Mesendoderm (in vitro differentiated cells): Measurements from ENCODE around the gene KCNAB1.

Experiments used
- DNase-seq: peaks from one replicate; pipeline ENCODE4 v3.0.0; 2013
- H2AK5ac ChIP-seq: 2 replicates; pipeline ENCODE4 v1.6.1; 2013; ENCODE audit warnings: low read length, inconsistent platforms
- H2BK120ac ChIP-seq: 2 replicates; pipeline ENCODE4 v1.6.1; 2013; ENCODE audit warnings: low read depth, mild to moderate bottlenecking, low read length, moderate library complexity, mixed read lengths
- H2BK15ac ChIP-seq: replicated peaks from 2 replicates; pipeline ENCODE4 v1.6.1; 2013; ENCODE audit warnings: low read depth, mild to moderate bottlenecking, moderate library complexity
- H2BK5ac ChIP-seq: 2 replicates; pipeline ENCODE4 v1.6.1; 2013; ENCODE audit warnings: low read length, inconsistent platforms
- H3K18ac ChIP-seq: 2 replicates; pipeline ENCODE4 v1.6.1; 2013; ENCODE audit warnings: mild to moderate bottlenecking, low read length, mixed read lengths
- H3K23ac ChIP-seq: one replicate; pipeline ENCODE4 v1.6.1; 2013; ENCODE audit warnings: low read length
- H3K27ac ChIP-seq: 2 replicates; pipeline ENCODE4 v1.5.1; 2013; ENCODE audit warnings: low read depth, mild to moderate bottlenecking, inconsistent platforms, low read length, moderate library complexity
- H3K27me3 ChIP-seq: 2 replicates; pipeline ENCODE4 v1.6.1; 2013; ENCODE audit warnings: low read length, control low read depth, mild to moderate bottlenecking, inconsistent platforms; ENCODE audit not compliant: insufficient read depth, poor library complexity
- H3K36me3 ChIP-seq: 2 replicates; pipeline ENCODE4 v1.6.1; 2013; ENCODE audit warnings: low read length, inconsistent platforms; ENCODE audit not compliant: control insufficient read depth, insufficient read depth
- H3K4ac ChIP-seq: one replicate; pipeline ENCODE4 v1.6.1; 2013; ENCODE audit warnings: low read depth, mild to moderate bottlenecking, low read length, moderate library complexity
- H3K4me1 ChIP-seq: 2 replicates; pipeline ENCODE4 v1.6.1; 2013; ENCODE audit warnings: low read depth, low read length, inconsistent platforms; ENCODE audit not compliant: control insufficient read depth
- H3K4me2 ChIP-seq: 2 replicates; pipeline ENCODE4 v1.6.1; 2013; ENCODE audit warnings: low read length
- H3K4me3 ChIP-seq: 2 replicates; pipeline ENCODE4 v1.5.1; 2013; ENCODE audit warnings: mild to moderate bottlenecking, low read length
- H3K56ac ChIP-seq: one replicate; pipeline ENCODE4 v1.6.1; 2013; ENCODE audit warnings: low read length
- H3K79me1 ChIP-seq: 2 replicates; pipeline ENCODE4 v1.6.1; 2013; ENCODE audit warnings: low read length, inconsistent platforms
- H3K79me2 ChIP-seq: 2 replicates; pipeline ENCODE4 v1.6.1; 2013; ENCODE audit warnings: mild to moderate bottlenecking, low read length; ENCODE audit not compliant: control insufficient read depth, insufficient read depth
- H3K9ac ChIP-seq: 2 replicates; pipeline ENCODE4 v1.6.1; 2013; ENCODE audit warnings: low read length, inconsistent platforms
- H4K5ac ChIP-seq: one replicate; pipeline ENCODE4 v1.6.1; 2013; ENCODE audit warnings: low read length
- H4K8ac ChIP-seq: one replicate; pipeline ENCODE4 v1.6.1; 2013; ENCODE audit warnings: low read depth, mild to moderate bottlenecking, control low read depth, low read length, moderate library complexity
- WGBS: extraction: QIAGEN DNeasy Blood & Tissue Kit; methylation state at CpG from one replicate; pipeline ENCODE4 v1.1.7; 2013; ENCODE audit warnings: low lambda C conversion rate, missing lambda C conversion rate; ENCODE audit not compliant: insufficient coverage; ENCODE audit errors: extremely low coverage; 5-methylcytosine and 5-hydroxymethylcytosine counted together

Gene KCNAB1

GRCh38 chr3:156341831-156342416 is 221.5 kb downstream of the KCNAB1 start:
- WGBS = no CpG with 5 or more reads among the region's 6 CpGs

GRCh38 chr3:156344215-156344614 is 223.8 kb downstream of the KCNAB1 start:
- no peaks in the 10 kb centered on the region for H3K36me3 ChIP-seq
- H3K79me1 ChIP-seq = no peaks in the 10 kb centered on the region
- no peak overlapping the region for H3K27ac ChIP-seq
- H3K27me3 ChIP-seq = no peaks in the 10 kb centered on the region
- H2BK120ac ChIP-seq = no peak overlapping the region
- H2BK15ac ChIP-seq = no peak overlapping the region
- no peak overlapping the region for H3K4ac ChIP-seq
- no peak overlapping the region for H3K4me2 ChIP-seq
- H2BK5ac ChIP-seq = no peak overlapping the region
- no peak overlapping the region for H2AK5ac ChIP-seq
- H4K8ac ChIP-seq = no peak overlapping the region
- H3K56ac ChIP-seq = no peak overlapping the region
- no peak overlapping the region for H4K5ac ChIP-seq
- H3K18ac ChIP-seq = no peak overlapping the region
- H3K4me1 ChIP-seq = no peaks in the 10 kb centered on the region
- no peak overlapping the region for H3K4me3 ChIP-seq
- no peak overlapping the region for H3K9ac ChIP-seq
- no peaks in the 10 kb centered on the region for H3K79me2 ChIP-seq
- WGBS = no CpG with 5 or more reads among the region's 7 CpGs
- no peak overlapping the region for H3K23ac ChIP-seq
- no peak for DNase-seq

More at GRCh38 chr3:156341831-156342416, 221.5 kb downstream of the KCNAB1 start:
- Histone ChIP-seq H2BK5ac (no peak overlapping the region), H2BK120ac (no peak overlapping the region), H3K36me3 (no peaks in the 10 kb centered on the region), H3K18ac (no peak overlapping the region), H3K9ac (no peak overlapping the region), H3K27me3 (no peaks in the 10 kb centered on the region), H3K27ac (no peak overlapping the region), H3K79me2 (no peaks in the 10 kb centered on the region), H2AK5ac (no peak overlapping the region), H3K79me1 (no peaks in the 10 kb centered on the region), H3K4me2 (no peak overlapping the region), H3K4me3 (no peak overlapping the region), H3K4ac (no peak overlapping the region), H3K23ac (no peak overlapping the region), H2BK15ac (no peak overlapping the region), H4K5ac (no peak overlapping the region), H3K56ac (no peak overlapping the region), H3K4me1 (no peaks in the 10 kb centered on the region), H4K8ac (no peak overlapping the region)
- DNase-seq = no peak

GRCh38 chr3:156349111-156349510 is 228.7 kb downstream of the KCNAB1 start:
- Histone ChIP-seq H2BK5ac (no peak overlapping the region), H3K36me3 (no peaks in the 10 kb centered on the region), H3K23ac (no peak overlapping the region), H3K9ac (no peak overlapping the region), H2AK5ac (no peak overlapping the region), H4K8ac (no peak overlapping the region), H2BK120ac (no peak overlapping the region), H3K56ac (no peak overlapping the region), H3K27me3 (no peaks in the 10 kb centered on the region), H3K4me2 (no peak overlapping the region), H3K4me3 (no peak overlapping the region), H3K27ac (no peak overlapping the region), H4K5ac (no peak overlapping the region), H3K4ac (no peak overlapping the region), H3K79me1 (no peaks in the 10 kb centered on the region), H3K4me1 (no peaks in the 10 kb centered on the region), H2BK15ac (no peak overlapping the region), H3K18ac (no peak overlapping the region), H3K79me2 (no peaks in the 10 kb centered on the region)
- no peak for DNase-seq

- Histone ChIP-seq H2BK15ac (no peak overlapping the region), H3K27me3 (no peaks in the 10 kb centered on the region), H3K9ac (no peak overlapping the region), H3K23ac (no peak overlapping the region), H3K4ac (no peak overlapping the region), H3K79me2 (no peaks in the 10 kb centered on the region), H3K56ac (no peak overlapping the region), H3K36me3 (no peaks in the 10 kb centered on the region), H2AK5ac (no peak overlapping the region), H3K4me2 (no peak overlapping the region), H3K79me1 (no peaks in the 10 kb centered on the region), H2BK120ac (no peak overlapping the region), H3K27ac (no peak overlapping the region), H4K5ac (no peak overlapping the region), H4K8ac (no peak overlapping the region), H3K4me1 (no peaks in the 10 kb centered on the region), H3K18ac (no peak overlapping the region), H2BK5ac (no peak overlapping the region), H3K4me3 (no peak overlapping the region)
- no peak for DNase-seq
Observed at GRCh38 chr3:156349978-156350377, 229.6 kb downstream of the KCNAB1 start.

- Histone ChIP-seq H3K79me1 (no peaks in the 10 kb centered on the region), H3K18ac (no peak overlapping the region)
- WGBS = no CpG with 5 or more reads among the region's 4 CpGs
Observed at GRCh38 chr3:156350781-156351180, 230.4 kb downstream of the KCNAB1 start.

GRCh38 chr3:156351783-156352182 is 231.4 kb downstream of the KCNAB1 start:
- Histone ChIP-seq H3K4ac (no peak overlapping the region), H2BK5ac (no peak overlapping the region), H3K56ac (no peak overlapping the region), H3K79me1 (no peaks in the 10 kb centered on the region), H3K18ac (no peak overlapping the region), H3K27ac (no peak overlapping the region), H3K79me2 (no peaks in the 10 kb centered on the region), H3K4me3 (no peak overlapping the region), H2BK15ac (no peak overlapping the region), H3K4me2 (no peak overlapping the region), H4K5ac (no peak overlapping the region), H2AK5ac (no peak overlapping the region), H3K36me3 (no peaks in the 10 kb centered on the region), H3K4me1 (no peaks in the 10 kb centered on the region), H4K8ac (no peak overlapping the region), H2BK120ac (no peak overlapping the region), H3K9ac (no peak overlapping the region), H3K23ac (no peak overlapping the region), H3K27me3 (no peaks in the 10 kb centered on the region)
- DNase-seq = no peak
- no CpG with 5 or more reads among the region's 6 CpGs for WGBS

More at GRCh38 chr3:156350781-156351180, 230.4 kb downstream of the KCNAB1 start:
- DNase-seq = no peak
- Histone ChIP-seq H3K56ac (no peak overlapping the region), H3K4me1 (no peaks in the 10 kb centered on the region), H4K5ac (no peak overlapping the region), H2BK120ac (no peak overlapping the region), H3K36me3 (no peaks in the 10 kb centered on the region), H3K4me2 (no peak overlapping the region), H2BK5ac (no peak overlapping the region), H4K8ac (no peak overlapping the region), H3K27ac (no peak overlapping the region), H3K79me2 (no peaks in the 10 kb centered on the region), H3K9ac (no peak overlapping the region), H3K4ac (no peak overlapping the region), H3K4me3 (no peak overlapping the region), H3K27me3 (no peaks in the 10 kb centered on the region), H3K23ac (no peak overlapping the region), H2AK5ac (no peak overlapping the region), H2BK15ac (no peak overlapping the region)
